ENCODE measurements around the gene STAMBPL1.

DNA sequence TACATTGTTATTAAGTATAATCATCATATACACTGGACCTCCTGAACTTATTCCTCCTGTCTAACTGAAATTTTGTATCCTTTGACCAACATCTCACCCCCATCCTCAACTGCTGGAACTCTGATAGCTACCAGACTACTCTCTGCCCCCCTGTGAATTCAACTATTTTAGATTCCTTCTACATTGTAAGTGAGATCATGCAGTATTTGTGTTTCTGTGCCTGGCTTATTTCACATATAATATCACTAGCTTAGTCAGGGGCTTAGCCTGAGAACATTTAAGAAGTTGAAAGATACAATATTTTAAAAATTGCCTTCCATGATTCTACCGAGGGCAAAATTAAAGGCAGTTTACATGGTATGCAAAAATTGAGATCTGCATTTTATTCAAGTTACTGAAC, 26.9 kb downstream of the STAMBPL1 start:
- TF ChIP-seq EZH2 (IDR thresholded peaks at IDR 0.05): no peak
- TF ChIP-seq POLR2AphosphoS5 (IDR thresholded peaks at IDR 0.05; ENCODE audit: borderline replicate concordance, low read depth, low read length): no peak
- TF ChIP-seq FOXP2 (optimal IDR thresholded peaks at IDR 0.05; ENCODE audit: control extremely low read depth, extremely low read length, insufficient read depth): no peak

Data from SK-N-MC (cell line).